IPS-NIHi11 (cell line): ENCODE results near the gene NGRN.
A peak's percentile ranks its signal among the peaks of the same experiment; 100 is the strongest.

Experiments used
- DNase-seq: peaks from one replicate; pipeline ENCODE4 v3.0.0; 2012; ENCODE audit warnings: mixed read lengths, low spot score

The NGRN gene

GRCh38 chr15:90320062-90320884 is 54.8 kb downstream of the NGRN start:
- peak; percentile 89 for DNase-seq

- DNase-seq, result no peak
Observed at GRCh38 chr15:90320885-90321278, 55.4 kb downstream of the NGRN start.
